WI38 (cell line): Measurements from ENCODE around the gene CACNA1B.
"Not testable (repeated sequence)": the region's sequence is repeated elsewhere in the genome, so short reads cannot be mapped to it uniquely, and the experiment has no call there.

Source experiments
- H3K4me3 ChIP-seq: 2 replicates; pipeline ENCODE4 v1.5.1; 2011; ENCODE audit warnings: low read depth, mild to moderate bottlenecking, control low read depth, low read length
- CTCF ChIP-seq: IDR thresholded peaks from 2 replicates; pipeline ENCODE4 v1.5.1; 2012; ENCODE audit warnings: low read depth, mild to moderate bottlenecking, control low read depth, low read length

CACNA1B gene

GRCh38 chr9:138103111-138103848 lies 225.7 kb downstream of the CACNA1B start:
- H3K4me3 ChIP-seq = no peak overlapping the region
- TF ChIP-seq CTCF = no peak

- no peak for TF ChIP-seq CTCF
- H3K4me3 ChIP-seq = no peak overlapping the region
Observed at GRCh38 chr9:138103849-138104206, 226.2 kb downstream of the CACNA1B start.

GRCh38 chr9:138104251-138105122 lies 226.9 kb downstream of the CACNA1B start:
- TF ChIP-seq CTCF = no peak
- no peak overlapping the region for H3K4me3 ChIP-seq

GRCh38 chr9:138105123-138105415 lies 227.5 kb downstream of the CACNA1B start:
- no peak for TF ChIP-seq CTCF
- H3K4me3 ChIP-seq = no peak overlapping the region

GRCh38 chr9:138105561-138106505 lies 228.3 kb downstream of the CACNA1B start:
- TF ChIP-seq CTCF = no peak
- H3K4me3 ChIP-seq = no peak overlapping the region

- not testable (repeated sequence) for H3K4me3 ChIP-seq
Observed at GRCh38 chr9:138107039-138107438, 229.5 kb downstream of the CACNA1B start.

GRCh38 chr9:138111607-138112006 lies 234.0 kb downstream of the CACNA1B start:
- TF ChIP-seq CTCF = no peak

More at GRCh38 chr9:138111607-138112006, 234.0 kb downstream of the CACNA1B start:
- no peak overlapping the region for H3K4me3 ChIP-seq
